MG63 (cell line): ENCODE results near the gene MYOC. TPM values are rescaled to one million over a fixed set of nuclear protein-coding genes. Genes with fewer than 3 reads are reported as not detected.
"Not testable (repeated sequence)": the region's sequence is repeated elsewhere in the genome, so short reads cannot be mapped to it uniquely, and the experiment has no call there.

Source experiments
- DNase-seq: peaks from one replicate; pipeline ENCODE4 v3.0.0-alpha.2; 2020
- H3K27me3 ChIP-seq: fragments of 250-450 bp; sonication (Bioruptor Pico); 2 replicates; pipeline ENCODE4 v1.5.1; 2020; ENCODE audit warnings: mild to moderate bottlenecking, moderate library complexity
- H3K36me3 ChIP-seq: fragments of 250-450 bp; sonication (Bioruptor Pico); 2 replicates; pipeline ENCODE4 v1.5.1; 2020; ENCODE audit warnings: mild to moderate bottlenecking, moderate library complexity
- H3K4me3 ChIP-seq: fragments of 250-450 bp; sonication (Bioruptor Pico); 2 replicates; pipeline ENCODE4 v1.5.1; 2020; ENCODE audit warnings: mild to moderate bottlenecking, moderate library complexity
- H3K9me3 ChIP-seq: fragments of 250-450 bp; sonication (Bioruptor Pico); 2 replicates; pipeline ENCODE4 v1.5.1; 2020; ENCODE audit warnings: mild to moderate bottlenecking, moderate library complexity
- total RNA-seq: library from RNA; depleted of rRNA; stranded (reverse); fragments of >200 nt; shearing (Covaris generic); gene quantifications from 2 replicates; pipeline ENCODE4 v1.2.3, GENCODE V29; 2014; ENCODE audit warnings: low replicate concordance

Gene MYOC
- total RNA-seq, 1 experiment from 2014 or later, result 1.3 TPM

DNA sequence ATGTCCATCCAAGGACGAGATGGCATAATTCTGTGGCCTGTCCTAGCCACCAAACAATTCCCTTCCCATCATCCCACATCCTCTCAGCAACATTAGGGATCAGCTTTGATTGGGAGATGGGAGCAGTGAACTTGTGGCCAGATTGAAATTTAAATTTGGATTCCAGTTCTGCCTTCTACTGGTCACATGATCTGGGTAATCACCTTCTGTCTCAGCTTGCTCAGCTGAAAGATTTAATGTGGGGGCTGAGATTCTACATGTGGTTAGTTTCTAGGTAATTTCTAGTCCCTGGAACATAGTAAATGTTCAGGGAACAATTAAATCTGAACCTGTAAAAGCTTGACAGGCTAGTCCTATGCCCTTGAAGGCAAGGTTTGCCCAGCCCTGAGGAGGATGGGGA lies 27.3 kb downstream of the MYOC start:
- H3K4me3 ChIP-seq, result no peak overlapping the region
- DNase-seq, result no peak
- H3K27me3 ChIP-seq, result no peaks in the 10 kb centered on the region
- no peaks in the 10 kb centered on the region for H3K36me3 ChIP-seq
- H3K9me3 ChIP-seq, result no peaks in the 10 kb centered on the region

DNA sequence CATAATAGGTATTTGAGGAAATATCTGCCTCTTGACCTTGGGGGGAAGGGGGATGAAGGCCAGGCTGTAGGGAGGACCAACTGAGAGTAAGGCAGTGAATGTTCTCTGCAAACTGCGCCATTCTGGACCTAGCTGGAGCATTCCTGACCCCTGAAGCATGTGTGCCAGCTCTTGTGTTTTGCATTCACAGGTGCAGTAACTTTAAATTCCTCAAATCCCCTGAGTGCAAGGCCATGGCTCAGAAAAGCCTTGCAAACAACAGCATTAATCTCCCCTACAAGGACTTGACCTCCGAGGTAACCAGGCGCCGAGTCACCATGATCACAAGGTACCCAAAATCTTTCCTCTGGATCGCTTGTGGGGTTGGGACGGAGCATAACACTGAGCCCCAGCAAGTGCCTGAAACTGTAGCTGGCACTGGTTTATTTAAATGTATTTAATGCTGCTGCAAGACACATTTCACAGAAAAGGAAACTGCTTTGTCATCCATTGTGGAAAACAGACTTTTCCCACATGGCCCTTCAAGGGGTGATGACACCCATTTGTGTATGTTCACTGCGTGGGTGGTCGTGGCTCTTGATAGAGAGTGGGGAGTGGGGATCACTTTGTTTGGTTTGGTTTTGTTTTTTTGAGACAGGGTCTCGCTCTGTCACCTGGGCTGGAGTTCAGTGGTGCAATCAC lies 28.7 kb downstream of the MYOC start:
- H3K36me3 ChIP-seq, result no peaks in the 10 kb centered on the region
- H3K4me3 ChIP-seq, result no peak overlapping the region
- H3K27me3 ChIP-seq, result no peaks in the 10 kb centered on the region
- H3K9me3 ChIP-seq, result no peaks in the 10 kb centered on the region
- DNase-seq, result no peak

DNA sequence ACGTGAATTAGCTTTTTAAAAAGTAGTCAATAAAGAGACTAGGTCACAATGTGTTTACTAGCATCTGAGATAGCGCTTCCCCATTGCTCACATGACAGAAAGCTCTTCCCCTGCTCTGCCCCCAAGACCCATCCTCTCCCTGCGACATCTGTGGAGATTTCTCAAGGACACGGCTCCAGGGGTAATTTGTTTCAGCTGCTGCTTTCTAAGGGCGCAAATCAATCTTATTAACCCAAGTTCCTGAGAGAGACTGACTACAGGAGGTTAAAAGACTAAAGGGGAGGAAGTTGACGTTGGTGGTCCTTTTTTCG lies 30.4 kb downstream of the MYOC start, which contains the start of gene MYOCOS:
Gene MYOCOS, plus strand, starts transcription at position 92 of the 311 bp plus-strand sequence. CDS start 1,641 bp downstream, outside the sequence.
- Histone ChIP-seq H3K4me3 (no peak within 1 kb of the TSS), H3K27me3 (no peaks in the 10 kb centered on the region), H3K9me3 (no peaks in the 10 kb centered on the region), H3K36me3 (no peaks in the 10 kb centered on the region)
- no peak for DNase-seq

DNA sequence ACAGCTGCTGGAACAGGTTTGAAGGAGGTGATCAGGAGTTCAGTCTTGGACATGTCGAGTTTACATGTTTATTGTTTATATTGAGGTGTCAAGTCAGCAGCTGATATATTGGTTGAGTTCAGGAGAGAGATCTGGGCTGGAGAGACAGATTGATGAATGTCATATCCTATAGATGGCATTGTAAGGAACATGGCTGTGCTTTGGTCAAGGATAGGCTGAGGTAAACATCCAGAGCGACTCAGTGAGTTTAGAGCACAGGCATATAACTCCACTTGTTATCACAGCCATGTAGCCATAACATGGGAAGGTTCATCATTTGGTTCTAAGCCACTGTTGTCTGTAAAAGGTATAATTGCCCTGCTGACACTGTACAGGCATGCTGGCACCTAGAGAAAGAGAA lies 35.9 kb downstream of the MYOC start:
- Histone ChIP-seq H3K36me3 (no peaks in the 10 kb centered on the region), H3K4me3 (no peak overlapping the region), H3K27me3 (no peaks in the 10 kb centered on the region), H3K9me3 (no peaks in the 10 kb centered on the region)
- no peak for DNase-seq

DNA sequence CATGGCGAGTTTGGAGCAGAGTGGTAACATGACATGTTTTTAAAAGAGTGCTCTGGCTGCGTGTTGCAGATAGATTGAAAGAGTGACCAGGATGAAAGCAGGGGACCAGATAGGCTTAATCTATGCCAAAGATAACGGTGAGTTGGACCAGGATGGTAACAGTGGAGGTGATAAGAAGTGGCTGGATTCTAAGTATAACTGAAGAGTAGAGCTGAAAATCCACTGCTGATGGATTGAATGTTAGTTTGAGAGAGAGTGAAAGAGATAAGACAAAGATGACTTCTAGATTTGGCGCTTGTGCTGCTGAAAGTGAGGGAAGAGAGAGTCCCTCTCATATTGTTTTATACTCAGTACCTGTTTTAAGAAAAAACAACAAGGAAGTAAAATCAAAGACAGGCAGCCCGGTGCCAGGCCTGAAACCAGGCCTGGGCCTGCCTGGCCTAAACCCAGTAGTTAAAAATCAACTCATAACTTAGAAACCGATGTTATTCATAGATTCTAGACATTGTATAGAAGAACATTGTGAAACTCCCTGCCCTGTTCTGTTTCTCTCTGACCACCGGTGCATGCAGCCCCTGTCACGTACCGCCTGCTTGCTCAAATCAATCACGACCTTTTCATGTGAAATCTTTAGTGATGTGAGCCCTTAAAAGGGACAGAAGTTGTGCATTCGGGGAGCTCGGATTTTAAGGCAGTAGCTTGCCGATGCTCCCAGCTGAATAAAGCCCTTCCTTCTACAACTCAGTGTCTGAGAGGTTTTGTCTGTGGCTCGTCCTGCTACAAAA lies 37.2 kb downstream of the MYOC start:
- H3K36me3 ChIP-seq, result not testable (repeated sequence)

DNA sequence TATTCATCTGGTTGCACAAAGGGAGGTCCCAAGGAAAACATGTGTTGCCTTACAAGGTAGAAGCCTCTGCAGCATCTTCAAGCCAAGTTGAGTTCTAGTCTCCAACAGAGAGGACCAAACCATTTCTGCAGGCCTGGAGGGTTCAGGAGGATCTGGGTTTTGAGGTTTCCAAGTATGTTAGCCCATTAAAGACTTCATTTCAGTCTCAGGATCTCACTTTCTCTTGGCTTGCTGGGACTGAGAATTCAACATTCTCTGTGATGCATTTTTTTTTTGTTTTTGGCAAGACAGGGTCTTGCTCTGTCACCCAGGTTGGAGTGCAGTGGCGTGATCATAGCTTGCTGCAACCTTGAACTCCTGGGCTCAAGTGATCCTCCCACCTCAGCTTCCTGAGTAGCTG lies 39.2 kb downstream of the MYOC start:
- no peak for DNase-seq
- H3K36me3 ChIP-seq, result no peaks in the 10 kb centered on the region

More for the DNA sequence above, 37.2 kb downstream of the MYOC start:
- not testable (repeated sequence) for H3K27me3 ChIP-seq, H3K9me3 ChIP-seq, H3K4me3 ChIP-seq, DNase-seq

DNA sequence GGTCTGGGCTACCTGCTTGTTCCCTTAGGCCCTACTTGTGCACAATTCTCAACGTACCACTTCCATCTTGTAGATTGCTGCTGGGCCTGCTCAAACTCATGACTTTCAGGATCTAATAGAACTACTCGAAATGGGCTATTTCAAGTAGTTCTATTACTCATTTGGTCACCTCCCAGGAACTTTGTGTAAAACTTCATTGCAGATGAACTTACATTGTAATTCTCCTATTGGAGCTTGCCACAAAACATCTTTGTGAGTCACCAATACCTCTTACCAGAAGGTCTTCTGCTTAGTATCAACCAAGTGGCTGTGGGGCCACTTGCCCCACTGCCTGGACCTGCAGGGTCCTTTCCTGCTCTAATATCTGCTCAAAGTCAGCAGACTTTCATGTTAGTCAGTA lies 41.2 kb downstream of the MYOC start:
- no peaks in the 10 kb centered on the region for H3K9me3 ChIP-seq
- H3K4me3 ChIP-seq, result no peak overlapping the region
- H3K27me3 ChIP-seq, result no peaks in the 10 kb centered on the region
- H3K36me3 ChIP-seq, result no peaks in the 10 kb centered on the region
- DNase-seq, result no peak

More for the DNA sequence above, 39.2 kb downstream of the MYOC start:
- Histone ChIP-seq H3K27me3 (no peaks in the 10 kb centered on the region), H3K4me3 (no peak overlapping the region), H3K9me3 (no peaks in the 10 kb centered on the region)

DNA sequence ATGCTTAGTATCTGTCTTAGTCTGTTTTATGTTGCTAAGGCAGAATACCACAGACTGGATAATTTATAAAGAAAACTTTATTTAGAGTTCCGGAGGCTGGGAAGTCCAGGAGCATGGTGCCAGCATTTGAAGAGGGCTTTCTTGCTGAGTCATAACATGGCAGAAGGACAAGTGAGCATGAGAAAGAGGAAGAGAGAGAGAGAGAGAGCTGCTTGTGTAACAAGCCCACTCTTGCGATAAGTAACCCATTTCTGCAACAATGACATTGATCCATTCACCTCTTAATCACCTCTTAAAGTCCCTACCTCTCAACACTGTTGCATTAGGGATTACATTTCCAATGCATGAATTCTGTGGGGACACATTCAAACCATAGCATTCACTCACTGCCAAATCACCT lies 42.1 kb downstream of the MYOC start:
- peak; percentile 51 for DNase-seq
- H3K27me3 ChIP-seq, result no peaks in the 10 kb centered on the region
- H3K9me3 ChIP-seq, result no peaks in the 10 kb centered on the region
- no peaks in the 10 kb centered on the region for H3K36me3 ChIP-seq
- no peak overlapping the region for H3K4me3 ChIP-seq

DNA sequence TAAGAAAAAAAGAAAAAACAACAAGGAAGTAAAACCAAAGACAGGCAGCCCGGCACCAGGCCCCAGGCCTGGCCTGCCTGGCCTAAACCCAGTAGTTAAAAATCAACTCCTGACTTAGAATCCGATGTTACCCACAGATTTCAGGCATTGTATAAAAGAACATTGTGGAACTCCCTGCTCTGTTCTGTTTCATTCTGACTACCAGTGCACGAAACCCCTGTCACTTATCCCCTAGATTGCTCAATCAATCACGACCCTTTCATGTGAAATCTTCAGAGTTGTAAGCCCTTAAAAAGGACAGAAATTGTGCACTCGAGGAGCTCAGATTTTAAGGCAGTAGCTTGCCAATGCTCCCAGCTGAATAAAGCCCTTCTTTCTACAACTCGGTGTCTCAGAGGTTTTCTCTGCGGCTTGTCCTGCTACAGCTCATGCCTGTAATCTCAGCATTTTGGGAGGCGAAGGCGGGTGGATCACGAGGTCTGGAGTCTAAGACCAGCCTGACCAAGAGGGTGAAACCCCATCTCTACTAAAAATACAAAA lies 46.0 kb downstream of the MYOC start:
- Histone ChIP-seq H3K36me3 (no peaks in the 10 kb centered on the region), H3K9me3 (no peaks in the 10 kb centered on the region), H3K4me3 (no peak overlapping the region), H3K27me3 (no peaks in the 10 kb centered on the region)
- DNase-seq, result no peak

DNA sequence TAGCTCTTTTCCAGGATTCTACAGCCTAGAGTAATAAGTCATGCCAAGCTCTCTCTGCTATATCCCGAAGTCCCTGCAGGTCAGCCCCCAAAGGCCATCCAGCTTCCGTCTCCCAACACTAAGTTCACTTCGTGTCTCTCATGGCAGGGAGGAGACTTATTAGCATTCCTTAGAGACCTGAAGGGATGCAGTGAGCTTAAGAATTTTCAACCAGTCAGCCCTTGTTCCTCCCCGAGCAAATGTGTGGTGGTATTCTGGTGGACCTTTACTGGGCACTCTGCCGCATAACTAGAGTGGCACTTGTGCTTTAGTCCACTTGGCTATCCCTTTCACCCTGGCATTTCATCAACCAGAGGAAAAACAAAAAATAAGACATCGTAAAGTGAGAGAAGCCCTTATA lies 49.4 kb downstream of the MYOC start:
- not testable (repeated sequence) for H3K27me3 ChIP-seq, DNase-seq, H3K4me3 ChIP-seq, H3K36me3 ChIP-seq, H3K9me3 ChIP-seq

DNA sequence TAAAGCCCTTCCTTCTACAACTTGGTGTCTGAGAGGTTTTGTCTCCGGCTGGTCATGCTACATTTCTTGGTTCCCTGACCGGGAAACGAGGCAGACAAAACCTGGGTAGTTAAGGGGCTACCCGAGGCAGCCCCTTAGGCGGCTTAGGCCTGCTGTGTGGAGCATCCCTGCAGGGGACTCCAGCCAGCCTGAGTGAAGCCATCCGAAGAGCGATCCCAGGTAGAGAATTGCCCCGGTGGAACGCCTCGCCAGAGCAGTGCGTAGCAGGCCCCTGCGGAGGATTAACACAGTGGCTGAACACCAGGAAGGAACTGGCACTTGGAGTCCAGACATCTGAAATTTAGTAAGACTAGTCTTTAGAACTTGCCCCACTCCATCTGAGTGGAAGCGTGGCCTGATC lies 51.6 kb downstream of the MYOC start:
- H3K4me3 ChIP-seq, result no peak overlapping the region
- no peaks in the 10 kb centered on the region for H3K27me3 ChIP-seq
- H3K36me3 ChIP-seq, result peaks cover 13% of the 10 kb centered on the region
- no peaks in the 10 kb centered on the region for H3K9me3 ChIP-seq
- DNase-seq, result no peak

DNA sequence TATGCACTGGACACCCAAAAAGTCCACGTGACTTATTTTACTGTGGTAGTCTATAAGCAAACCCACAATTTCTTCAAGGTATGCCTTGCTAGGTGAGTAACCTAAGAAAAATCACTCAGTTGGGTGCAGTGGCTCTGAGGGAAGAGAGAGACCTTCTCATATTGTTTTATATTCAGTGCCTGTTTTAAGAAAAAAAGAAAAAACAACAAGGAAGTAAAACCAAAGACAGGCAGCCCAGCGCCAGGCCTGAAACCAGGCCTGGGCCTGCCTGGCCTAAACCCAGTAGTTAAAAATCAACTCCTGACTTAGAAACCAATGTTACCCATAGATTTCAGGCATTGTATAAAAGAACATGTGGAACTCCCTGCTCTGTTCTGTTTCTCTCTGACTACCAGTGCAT lies 52.2 kb downstream of the MYOC start:
- not testable (repeated sequence) for DNase-seq, H3K27me3 ChIP-seq, H3K9me3 ChIP-seq, H3K4me3 ChIP-seq
- peaks cover 16% of the 10 kb centered on the region for H3K36me3 ChIP-seq

DNA sequence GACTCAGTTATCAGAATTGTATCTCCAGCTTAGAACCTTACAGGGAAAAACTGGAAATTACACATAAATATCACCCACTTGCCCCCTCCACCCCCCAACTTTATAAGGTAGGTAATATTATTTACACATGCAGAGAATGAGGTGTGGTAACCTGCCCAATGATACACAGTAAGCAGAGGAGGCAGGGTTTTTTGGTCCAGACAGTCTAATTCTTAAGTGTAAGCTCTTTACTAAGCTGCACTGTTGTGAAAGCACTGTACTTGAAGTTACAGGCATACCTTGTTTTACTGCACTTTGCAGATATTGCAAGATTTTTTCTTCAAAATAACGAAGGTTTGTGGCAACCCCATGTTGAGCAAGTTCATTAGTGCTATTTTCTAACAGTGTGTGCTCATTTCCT lies 55.3 kb downstream of the MYOC start:
- no peaks in the 10 kb centered on the region for H3K27me3 ChIP-seq
- no peak for DNase-seq
- peaks cover 39% of the 10 kb centered on the region for H3K36me3 ChIP-seq
- no peaks in the 10 kb centered on the region for H3K9me3 ChIP-seq
- no peak overlapping the region for H3K4me3 ChIP-seq

DNA sequence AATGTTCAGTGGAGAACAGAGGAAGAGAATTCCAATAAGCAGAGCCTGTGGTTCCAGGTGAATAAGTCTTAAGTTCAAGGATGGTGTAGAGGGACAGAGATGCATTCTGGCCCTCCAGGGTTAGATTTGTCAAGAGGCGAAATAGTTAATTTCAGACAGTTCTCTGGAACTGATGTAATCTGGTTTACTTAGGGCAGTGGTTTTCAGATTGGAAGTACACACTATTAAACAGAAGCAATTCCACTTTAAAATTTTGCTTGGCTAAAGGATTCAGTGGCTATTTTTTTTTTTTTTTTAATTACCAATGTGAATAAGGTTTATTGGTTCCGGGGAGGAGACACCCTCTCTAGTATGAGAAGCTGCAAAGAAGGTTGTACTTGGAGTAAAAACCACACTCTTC lies 55.8 kb downstream of the MYOC start:
- Histone ChIP-seq H3K4me3 (no peak overlapping the region), H3K27me3 (no peaks in the 10 kb centered on the region), H3K36me3 (peaks cover 44% of the 10 kb centered on the region), H3K9me3 (no peaks in the 10 kb centered on the region)
- DNase-seq, result no peak

DNA sequence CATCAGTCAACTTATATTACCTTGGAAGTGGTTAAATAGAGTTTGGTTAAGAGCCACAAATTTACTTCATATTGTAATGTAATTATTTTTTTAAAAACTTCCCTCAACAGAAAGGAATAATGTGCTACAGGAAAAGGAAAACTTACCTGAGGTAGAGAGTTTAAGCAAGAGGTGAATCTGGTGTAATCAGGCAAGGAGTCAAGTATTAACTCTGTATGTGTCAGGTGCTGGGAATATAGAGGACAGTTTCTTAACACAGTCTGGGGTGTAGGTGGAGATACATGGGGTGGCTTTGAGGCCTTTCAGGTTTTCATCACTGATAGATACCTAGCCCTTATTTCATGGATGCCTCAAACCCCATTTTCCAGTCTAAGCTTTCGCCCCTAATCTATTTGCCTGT lies 56.4 kb downstream of the MYOC start:
- no peak overlapping the region for H3K4me3 ChIP-seq
- DNase-seq, result no peak
- H3K36me3 ChIP-seq, result peaks cover 49% of the 10 kb centered on the region
- H3K27me3 ChIP-seq, result no peaks in the 10 kb centered on the region
- no peaks in the 10 kb centered on the region for H3K9me3 ChIP-seq

DNA sequence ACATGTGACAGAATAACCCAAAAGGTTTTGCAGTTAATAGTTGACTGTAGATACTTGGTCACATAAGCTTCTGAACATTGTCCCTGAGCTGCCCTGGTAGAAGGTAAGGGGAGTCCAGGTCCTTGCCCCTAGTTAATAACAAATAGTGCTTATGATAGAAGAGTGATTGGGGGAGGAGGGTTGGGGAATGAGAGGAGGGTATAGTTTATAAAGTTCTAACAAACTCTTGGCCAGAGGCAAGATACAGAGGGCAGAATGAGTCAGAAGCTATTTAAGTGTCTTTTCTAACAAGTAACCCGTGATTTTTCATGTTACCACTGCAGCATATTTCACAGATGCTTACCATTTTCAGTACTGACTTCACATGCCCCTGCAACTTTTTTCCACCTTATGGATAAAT lies 57.2 kb downstream of the MYOC start:
- no peak for DNase-seq
- no peaks in the 10 kb centered on the region for H3K27me3 ChIP-seq
- no peak overlapping the region for H3K4me3 ChIP-seq
- no peaks in the 10 kb centered on the region for H3K9me3 ChIP-seq
- peaks cover 57% of the 10 kb centered on the region for H3K36me3 ChIP-seq

DNA sequence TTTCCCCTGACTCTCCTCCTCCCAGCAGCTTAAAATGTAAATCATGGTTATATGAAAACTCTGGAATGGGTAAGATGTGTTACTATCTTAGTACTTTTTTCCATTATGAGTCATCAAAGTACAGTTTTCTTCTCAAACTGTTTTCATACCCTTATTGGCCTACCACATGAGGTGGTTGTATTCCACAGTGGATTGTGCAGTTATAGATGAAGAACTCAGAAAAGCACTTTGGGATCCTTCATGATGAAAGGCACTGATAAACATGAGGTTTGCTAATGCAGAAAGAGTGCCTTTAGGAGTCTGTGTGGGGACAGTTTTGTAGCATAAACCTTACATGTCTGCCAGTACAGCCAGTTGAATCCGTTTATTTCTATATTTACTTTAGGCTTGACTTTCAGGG lies 62.5 kb downstream of the MYOC start:
- H3K4me3 ChIP-seq, result no peak overlapping the region
- DNase-seq, result no peak
- peaks cover 79% of the 10 kb centered on the region for H3K36me3 ChIP-seq
- H3K9me3 ChIP-seq, result no peaks in the 10 kb centered on the region
- H3K27me3 ChIP-seq, result no peaks in the 10 kb centered on the region

DNA sequence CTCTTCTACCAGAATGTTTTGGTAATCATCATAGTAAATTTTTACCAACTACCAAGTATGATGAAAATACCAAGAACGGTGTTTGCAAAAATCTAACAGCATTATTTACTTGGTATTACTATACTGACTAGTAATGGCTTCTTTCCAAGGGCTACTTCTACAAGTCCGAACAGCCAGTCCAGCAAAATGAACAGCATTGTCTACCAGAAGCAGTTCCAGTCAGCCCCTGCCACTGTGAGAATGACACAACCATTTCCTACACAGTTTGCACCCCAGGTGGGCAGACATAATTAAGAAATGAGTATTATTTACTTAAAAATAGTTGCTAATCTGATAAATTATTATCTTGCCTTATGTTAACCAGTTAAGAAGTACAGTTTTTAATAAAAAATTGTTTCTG lies 64.3 kb downstream of the MYOC start:
- H3K36me3 ChIP-seq, result peaks cover 78% of the 10 kb centered on the region
- DNase-seq, result no peak
- H3K4me3 ChIP-seq, result no peak overlapping the region
- H3K9me3 ChIP-seq, result no peaks in the 10 kb centered on the region
- H3K27me3 ChIP-seq, result no peaks in the 10 kb centered on the region
